DLD1 (cell line): ENCODE measurements around the gene IQGAP1.
"Not testable (repeated sequence)": the region's sequence is repeated elsewhere in the genome, so short reads cannot be mapped to it uniquely, and the experiment has no call there.

Experiments used
- in situ Hi-C: cut with HindIII; loops from 2 replicates; pipeline ENCODE4 v1.10.0; 2017; ENCODE audit warnings: low sequenced_read_pairs

IQGAP1 gene

DNA sequence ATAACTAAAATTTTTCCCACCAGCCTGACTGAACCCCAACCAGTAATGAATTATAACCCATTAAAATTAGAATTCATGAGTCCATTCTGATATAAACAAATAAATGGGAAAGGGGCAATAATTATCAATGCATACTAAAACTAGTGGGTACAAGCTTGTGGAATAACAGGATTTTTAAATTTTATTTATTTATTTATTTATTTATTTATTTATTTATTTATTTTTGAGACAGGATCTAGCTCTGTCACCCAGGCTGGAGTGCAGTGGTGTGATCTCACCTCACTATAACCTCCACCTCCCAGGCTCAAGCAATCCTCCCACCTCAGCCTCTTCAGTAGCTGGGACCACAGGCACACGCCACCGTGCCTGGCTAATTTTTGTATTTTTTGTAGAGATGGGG is 125.9 kb downstream of the IQGAP1 start:
- in situ Hi-C loops, result not testable (repeated sequence)

DNA sequence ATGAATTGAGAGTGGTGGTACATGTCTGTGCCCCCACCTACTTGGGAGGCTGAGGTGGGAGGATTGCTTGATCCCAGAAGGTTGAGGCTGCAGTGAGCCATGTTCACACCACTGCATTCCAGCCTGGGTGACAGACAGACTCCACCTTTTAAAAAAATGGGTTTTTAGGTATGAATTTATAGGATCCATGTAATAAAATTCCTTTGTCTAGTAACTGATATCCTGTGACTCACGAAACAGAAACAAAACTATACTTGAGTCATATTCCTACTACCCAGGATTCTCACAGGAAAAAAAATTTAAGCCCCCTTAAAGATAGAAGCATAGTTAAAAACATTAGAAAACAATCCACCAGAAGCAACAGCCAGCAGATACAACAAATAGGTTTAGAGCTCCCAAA is 131.6 kb downstream of the IQGAP1 start:
- in situ Hi-C loops, result no loop called here

- in situ Hi-C loops, result no loop called here
Observed at GRCh38 chr15:90520365-90520764, 132.3 kb downstream of the IQGAP1 start.

GRCh38 chr15:90523373-90523772 is 135.3 kb downstream of the IQGAP1 start:
- in situ Hi-C loops, result no loop called here

DNA sequence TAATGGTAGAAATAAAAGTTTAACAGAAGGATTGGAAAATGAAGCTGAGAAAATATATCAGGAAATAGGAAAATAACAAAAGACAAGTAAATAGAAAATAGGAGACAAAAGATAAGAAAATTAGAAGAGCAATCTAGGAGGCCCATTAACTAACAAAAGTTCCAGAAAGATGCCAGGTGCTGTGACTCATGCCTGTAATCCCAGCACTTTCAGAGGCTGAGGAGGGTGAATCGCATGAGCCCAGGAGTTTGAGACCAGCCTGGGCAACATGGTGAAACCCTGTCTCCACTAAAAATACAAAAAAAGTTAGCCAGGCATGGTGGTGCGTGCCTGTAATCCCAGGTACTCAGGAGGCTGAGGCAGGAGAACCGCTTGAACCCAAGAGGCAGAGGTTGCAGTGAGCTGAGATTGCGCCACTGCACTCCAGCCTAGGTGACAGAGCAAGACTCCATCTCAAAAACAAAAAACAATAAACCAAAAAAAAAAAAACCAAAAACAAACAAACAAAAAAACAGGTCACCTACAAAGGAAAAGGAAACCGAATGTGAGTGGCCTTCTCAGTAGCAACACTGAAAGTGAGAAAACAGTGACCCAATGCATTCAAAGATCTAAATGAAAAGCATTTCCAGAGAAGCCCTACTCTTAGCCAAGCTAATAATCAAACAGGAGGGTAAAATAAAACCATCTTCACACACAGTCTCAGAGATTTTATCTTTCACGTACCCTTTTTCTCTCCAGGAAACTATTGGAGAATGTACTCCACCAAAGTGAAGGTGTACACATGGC is 136.2 kb downstream of the IQGAP1 start:
- in situ Hi-C loops, result not testable (repeated sequence)

GRCh38 chr15:90529011-90529370 is 140.9 kb downstream of the IQGAP1 start:
- in situ Hi-C loops, result no loop called here

DNA sequence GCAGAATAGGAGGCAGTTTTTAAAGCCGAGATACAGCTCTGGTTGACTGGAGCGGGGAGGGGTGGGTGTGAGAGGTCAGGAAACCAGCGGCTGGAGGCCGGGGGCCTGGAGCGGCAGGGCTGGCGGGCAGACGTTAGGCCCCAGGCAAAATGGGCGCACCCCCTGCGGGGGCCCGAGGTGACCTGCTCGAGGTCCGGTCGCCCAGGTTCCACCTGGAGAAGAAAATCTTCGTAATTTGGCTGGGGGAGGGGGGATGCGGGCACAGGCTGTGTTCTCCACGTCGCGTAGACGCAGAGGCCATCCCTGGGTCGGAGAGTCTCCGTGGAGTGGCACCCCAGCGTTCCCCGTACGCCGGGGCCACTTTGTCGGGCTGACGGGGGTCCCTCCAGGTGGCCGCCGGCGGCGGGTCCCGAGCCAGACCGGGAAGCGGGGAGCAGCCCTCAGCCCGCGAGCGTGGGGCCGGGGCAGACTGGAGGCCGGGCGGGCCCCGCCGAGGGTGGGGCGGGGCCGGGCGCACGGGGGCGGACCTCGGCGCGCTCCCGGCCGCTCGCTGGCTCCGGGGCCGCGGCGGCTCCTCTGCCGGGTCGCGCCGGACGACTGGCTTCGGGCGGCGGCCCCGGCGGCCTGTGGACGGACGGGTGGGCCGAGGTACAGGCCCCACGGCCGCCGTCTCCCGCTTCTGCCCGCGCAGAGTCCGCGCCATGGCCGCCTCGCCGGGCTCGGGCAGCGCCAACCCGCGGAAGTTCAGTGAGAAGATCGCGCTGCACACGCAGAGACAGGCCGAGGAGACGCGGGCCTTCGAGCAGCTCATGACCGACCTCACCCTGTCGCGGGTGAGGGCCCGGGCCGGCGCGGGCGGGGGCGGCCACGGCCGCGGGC is 141.6 kb downstream of the IQGAP1 start, which contains the start of gene CRTC3:
CRTC3 (plus strand) TSS at position 553 of the 879 bp plus-strand sequence; CDS start at position 702, 149 bp downstream.
- in situ Hi-C loops, result no loop called here

DNA sequence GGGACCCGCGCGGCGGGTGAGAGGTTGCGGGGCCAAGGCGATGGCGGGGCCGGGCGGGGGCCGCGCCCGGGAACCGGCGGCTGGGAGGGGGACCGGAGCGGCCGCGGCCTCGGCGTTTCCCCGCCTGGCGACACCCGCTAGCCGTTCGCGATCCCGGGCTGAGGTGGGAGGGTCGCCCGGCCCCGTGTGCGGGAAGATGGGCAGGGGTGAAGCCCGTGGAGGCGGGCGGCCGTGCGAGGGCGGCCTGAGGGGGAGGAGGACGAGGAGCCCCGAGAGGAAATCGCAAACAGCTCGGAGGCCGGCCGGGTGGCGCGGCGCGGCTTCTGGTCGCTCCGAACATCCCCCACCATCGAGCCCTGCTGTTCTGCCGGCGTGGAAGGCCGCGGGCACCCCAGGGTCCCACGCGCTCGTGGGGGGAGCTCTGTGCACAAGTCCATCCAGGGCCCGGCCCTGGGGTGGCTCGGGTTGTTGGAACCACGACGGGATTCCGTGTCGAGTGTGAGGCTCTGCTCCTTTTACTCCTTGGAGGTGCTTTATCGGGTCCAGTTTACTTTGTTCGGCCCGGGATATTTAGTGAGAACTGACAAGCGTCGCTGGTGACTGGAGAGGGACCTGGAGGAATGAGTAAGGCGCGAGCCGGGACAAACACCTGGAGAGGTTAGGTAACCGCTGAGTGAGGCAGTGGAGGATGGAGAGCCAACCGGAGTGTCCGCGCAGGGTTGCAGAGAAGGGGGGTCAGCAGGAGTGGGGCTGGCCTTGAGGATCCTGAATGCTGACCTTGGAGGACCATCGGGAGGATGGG is 142.4 kb downstream of the IQGAP1 start:
- in situ Hi-C loops, result no loop called here

GRCh38 chr15:90531147-90531546 is 143.1 kb downstream of the IQGAP1 start:
- in situ Hi-C loops, result no loop called here

- in situ Hi-C loops, result no loop called here
Observed at GRCh38 chr15:90535254-90535653, 147.2 kb downstream of the IQGAP1 start.

GRCh38 chr15:90539789-90540188 is 151.7 kb downstream of the IQGAP1 start:
- in situ Hi-C loops, result no loop called here

GRCh38 chr15:90540768-90541167 is 152.7 kb downstream of the IQGAP1 start:
- in situ Hi-C loops, result no loop called here

GRCh38 chr15:90545095-90545494 is 157.1 kb downstream of the IQGAP1 start:
- in situ Hi-C loops, result no loop called here

- in situ Hi-C loops, result no loop called here
Observed at GRCh38 chr15:90547540-90547939, 159.5 kb downstream of the IQGAP1 start.

DNA sequence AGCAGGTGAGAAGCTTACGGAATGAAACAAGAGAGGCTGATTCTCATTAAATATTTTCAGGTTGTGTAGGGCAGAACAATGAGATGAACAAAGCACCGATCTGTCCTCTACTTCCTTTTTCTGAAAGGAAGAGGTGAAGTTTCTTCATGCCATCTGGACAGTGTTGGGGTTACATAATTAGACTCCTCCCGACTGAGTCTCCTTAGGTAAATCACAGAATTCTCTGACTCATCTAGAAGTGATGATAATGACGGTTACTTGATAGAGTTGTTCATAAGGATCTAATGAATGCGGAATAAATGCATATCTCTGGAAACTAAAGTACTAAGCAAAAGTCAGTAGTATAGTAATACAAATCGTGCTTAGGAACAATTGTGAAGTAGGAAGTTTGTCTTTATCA is 162.9 kb downstream of the IQGAP1 start:
- in situ Hi-C loops, result no loop called here
